GM18507 (cell line): ENCODE data around the gene GABPB1.
A peak's percentile ranks its signal among the peaks of the same experiment; 100 is the strongest.

ENCODE experiments used
- DNase-seq: peaks from one replicate; pipeline ENCODE4 v3.0.0; 2011; ENCODE audit warnings: low read depth; ENCODE audit not compliant: insufficient read length; ENCODE audit errors: extremely low spot score
- FAIRE-seq: peaks from 2 replicates; lab custom pipeline; 2011; peaks lifted over from hg19 to GRCh38; lab: Jason Lieb, UNC

The GABPB1 gene

GRCh38 chr15:50250760-50251394 lies 104.1 kb downstream of the GABPB1 start:
- no peak for DNase-seq
- FAIRE-seq = no peak

GRCh38 chr15:50249704-50250103 lies 105.3 kb downstream of the GABPB1 start:
- DNase-seq (no peak), FAIRE-seq (no peak)

GRCh38 chr15:50248994-50249582 lies 105.9 kb downstream of the GABPB1 start:
- DNase-seq (no peak), FAIRE-seq (no peak)

GRCh38 chr15:50247819-50248655 lies 107.0 kb downstream of the GABPB1 start:
- DNase-seq (no peak), FAIRE-seq (peak; percentile 5)

- DNase-seq = no peak
- FAIRE-seq = no peak
Measured at GRCh38 chr15:50246631-50247030, 108.4 kb downstream of the GABPB1 start.

- FAIRE-seq = no peak
- no peak for DNase-seq
Measured at GRCh38 chr15:50244959-50245624, 109.9 kb downstream of the GABPB1 start.

- FAIRE-seq = no peak
- no peak for DNase-seq
Measured at GRCh38 chr15:50244153-50244552, 110.8 kb downstream of the GABPB1 start.

GRCh38 chr15:50241684-50242450 lies 113.1 kb downstream of the GABPB1 start:
- no peak for FAIRE-seq
- no peak for DNase-seq

- DNase-seq (no peak), FAIRE-seq (no peak)
Measured at GRCh38 chr15:50238255-50238654, 116.7 kb downstream of the GABPB1 start.

- DNase-seq (no peak), FAIRE-seq (no peak)
Measured at GRCh38 chr15:50236433-50236832, 118.6 kb downstream of the GABPB1 start.

- DNase-seq = no peak
- no peak for FAIRE-seq
Measured at GRCh38 chr15:50235794-50236193, 119.2 kb downstream of the GABPB1 start.

GRCh38 chr15:50234764-50235163 lies 120.2 kb downstream of the GABPB1 start:
- DNase-seq (no peak), FAIRE-seq (no peak)

GRCh38 chr15:50233192-50233736 lies 121.7 kb downstream of the GABPB1 start:
- FAIRE-seq = no peak
- no peak for DNase-seq

- DNase-seq (no peak), FAIRE-seq (no peak)
Measured at GRCh38 chr15:50232791-50233190, 122.2 kb downstream of the GABPB1 start.

GRCh38 chr15:50231761-50232160 lies 123.2 kb downstream of the GABPB1 start:
- FAIRE-seq (no peak), DNase-seq (no peak)

- FAIRE-seq (no peak), DNase-seq (no peak)
Measured at GRCh38 chr15:50229336-50229735, 125.7 kb downstream of the GABPB1 start.

GRCh38 chr15:50228866-50229265 lies 126.1 kb downstream of the GABPB1 start:
- DNase-seq (no peak), FAIRE-seq (no peak)

GRCh38 chr15:50227076-50227475 lies 127.9 kb downstream of the GABPB1 start:
- DNase-seq (no peak), FAIRE-seq (no peak)

GRCh38 chr15:50225938-50226337 lies 129.1 kb downstream of the GABPB1 start:
- FAIRE-seq = no peak
- DNase-seq = no peak
